Stimulated activated memory B cell treated with anti-CD40 and anti-IgM and Interleukin-4, amounts not matched to agents 10 μg/mL and 1 μg/mL and 100 μg/mL, for 72 hours (primary cell): ENCODE results near the gene DPM2.
A peak's percentile ranks its signal among the peaks of the same experiment; 100 is the strongest.

Experiments used
- ATAC-seq: fragments of 150-1000 bp; cut with Tn5 transposase; 2 replicates; pipeline ENCODE4 v1.10.0; 2021
- H3K27ac Mint-ChIP-seq: one replicate; pipeline ENCODE4 v1.8.0; 2022; ENCODE audit warnings: mild to moderate bottlenecking, mixed read lengths
- H3K27me3 Mint-ChIP-seq: one replicate; pipeline ENCODE4 v1.8.0; 2022; ENCODE audit warnings: mixed read lengths
- H3K36me3 Mint-ChIP-seq: one replicate; pipeline ENCODE4 v1.8.0; 2022; ENCODE audit warnings: mixed read lengths
- H3K4me1 Mint-ChIP-seq: one replicate; pipeline ENCODE4 v1.8.0; 2022; ENCODE audit warnings: mixed read lengths
- H3K4me3 Mint-ChIP-seq: one replicate; pipeline ENCODE4 v1.8.0; 2022; ENCODE audit warnings: mild to moderate bottlenecking, moderate library complexity, mixed read lengths
- H3K9me3 Mint-ChIP-seq: one replicate; pipeline ENCODE4 v1.8.0; 2022; ENCODE audit warnings: mixed read lengths

The DPM2 gene

DNA sequence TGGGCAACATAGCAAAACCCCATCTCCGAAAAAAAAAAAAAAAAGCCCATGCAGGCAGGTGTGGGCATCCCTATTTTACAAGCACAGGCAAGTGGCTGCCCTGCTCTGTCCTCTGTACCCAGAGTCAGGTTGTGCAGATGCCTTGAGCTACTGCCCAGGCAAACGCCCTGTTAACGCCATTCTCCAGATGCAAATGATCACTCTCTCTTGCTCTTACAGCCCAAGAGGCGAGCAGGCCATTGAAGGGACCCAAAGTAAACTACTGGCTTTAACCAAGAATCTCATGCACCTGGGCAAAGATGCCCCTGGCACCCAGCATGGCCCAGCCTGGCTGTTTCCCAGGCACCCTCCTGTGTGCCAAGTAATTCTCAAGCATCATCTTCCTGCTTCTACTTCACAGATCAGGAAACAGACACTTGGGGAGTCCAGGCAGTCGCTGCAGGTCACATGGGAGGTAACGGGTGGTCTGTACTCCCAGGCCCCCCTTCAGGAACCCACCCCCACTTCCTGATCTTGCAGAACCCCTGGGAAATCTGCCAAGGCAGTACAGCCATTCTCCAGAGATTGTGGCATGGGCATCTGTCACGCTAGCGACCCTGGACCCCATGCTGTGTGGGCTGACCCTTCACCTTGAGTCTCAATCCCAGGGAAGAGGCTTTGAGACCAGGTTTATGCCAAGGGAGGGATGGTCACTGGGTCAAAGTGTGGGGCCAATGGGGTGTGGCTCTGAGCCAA, 28.9 kb upstream of the DPM2 start:
- no peak overlapping the region for H3K4me3 Mint-ChIP-seq
- peaks cover 18% of the 10 kb centered on the region for H3K36me3 Mint-ChIP-seq
- peak overlapping the region; percentile 94 for H3K27ac Mint-ChIP-seq
- H3K4me1 Mint-ChIP-seq = peaks cover 100% of the 10 kb centered on the region
- no peaks in the 10 kb centered on the region for H3K9me3 Mint-ChIP-seq
- no peaks in the 10 kb centered on the region for H3K27me3 Mint-ChIP-seq
- ATAC-seq = no peak

DNA sequence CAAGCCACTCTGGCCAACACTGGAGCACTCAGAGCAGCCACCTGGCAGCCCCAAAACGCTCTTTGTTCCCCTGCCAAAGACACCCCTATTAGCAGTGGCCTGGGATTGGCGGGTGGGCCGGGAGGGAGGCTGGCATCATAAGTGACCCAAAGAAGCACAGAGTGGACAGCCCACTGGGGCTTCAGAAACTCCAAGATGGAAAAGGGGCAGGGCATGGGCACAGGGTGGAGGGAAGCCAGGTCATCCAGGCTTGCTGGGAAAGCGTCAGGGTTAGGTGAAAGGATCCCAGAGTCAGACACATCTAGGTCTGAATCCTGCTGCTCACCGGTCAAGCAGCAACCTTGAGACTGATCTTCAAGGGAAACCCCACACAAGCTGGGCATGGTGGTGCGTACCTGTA, 28.3 kb upstream of the DPM2 start:
- Mint-ChIP-seq H3K9me3 (no peaks in the 10 kb centered on the region), H3K4me3 (no peak overlapping the region), H3K27ac (peak overlapping the region; percentile 94), H3K4me1 (peaks cover 100% of the 10 kb centered on the region), H3K27me3 (no peaks in the 10 kb centered on the region), H3K36me3 (peaks cover 24% of the 10 kb centered on the region)
- no peak for ATAC-seq

DNA sequence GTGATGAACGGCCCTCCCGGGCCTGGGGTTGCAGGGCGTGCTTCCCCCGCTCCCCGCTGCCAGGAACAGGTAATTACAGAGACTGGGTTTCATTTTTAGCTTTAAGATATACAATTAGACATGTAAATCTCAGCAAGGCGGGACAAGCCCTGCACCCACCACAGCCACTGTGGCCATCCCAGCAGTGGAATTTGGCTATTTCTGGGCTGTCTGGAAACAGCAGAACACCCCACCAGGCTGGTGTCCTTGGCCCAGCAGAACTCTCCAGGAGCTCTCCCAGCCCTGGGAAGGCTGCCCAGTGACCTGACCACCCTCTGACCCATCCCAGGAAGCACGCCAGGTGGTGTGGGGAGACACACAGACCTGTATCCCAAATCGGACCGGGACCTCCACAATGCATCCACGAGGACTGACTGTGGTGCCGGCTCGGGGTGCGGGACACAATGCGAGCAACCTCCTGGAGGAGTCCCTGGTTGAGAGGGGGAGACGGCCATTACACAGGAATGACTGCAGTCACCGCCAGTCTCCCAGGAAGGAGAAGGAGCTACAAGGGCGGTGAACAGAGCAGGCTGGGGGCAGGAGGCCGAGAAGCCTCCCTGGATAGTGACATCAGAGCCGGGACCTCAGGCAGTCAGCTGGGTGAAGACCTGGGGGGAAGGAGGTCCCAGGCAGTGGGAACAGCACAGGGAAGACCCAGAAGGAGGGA, 25.9 kb upstream of the DPM2 start:
- no peak for ATAC-seq
- H3K27ac Mint-ChIP-seq = peak overlapping the region; percentile 94

DNA sequence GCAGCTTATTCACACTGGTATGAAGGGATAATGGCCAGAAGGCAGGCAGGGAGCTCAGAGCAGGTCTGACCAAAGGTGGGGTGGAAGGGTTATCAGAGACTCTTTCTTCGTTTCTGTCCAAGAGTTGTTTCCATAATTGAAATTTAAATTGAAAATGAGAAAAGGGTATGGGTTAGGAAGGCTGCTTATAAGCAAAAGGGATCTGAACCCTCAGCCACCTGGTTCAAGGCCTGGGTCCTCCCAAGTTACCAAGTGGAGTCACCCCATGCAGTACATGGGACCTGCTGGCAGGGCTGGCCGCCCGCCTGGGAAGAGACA, 25.3 kb upstream of the DPM2 start:
- H3K27me3 Mint-ChIP-seq = no peaks in the 10 kb centered on the region
- H3K27ac Mint-ChIP-seq = peak overlapping the region; percentile 94
- no peak for ATAC-seq
- H3K36me3 Mint-ChIP-seq = peaks cover 31% of the 10 kb centered on the region
- peaks cover 100% of the 10 kb centered on the region for H3K4me1 Mint-ChIP-seq
- H3K4me3 Mint-ChIP-seq = peak overlapping the region; percentile 47
- peaks cover 2% of the 10 kb centered on the region for H3K9me3 Mint-ChIP-seq

More for the DNA sequence above, 25.9 kb upstream of the DPM2 start:
- Mint-ChIP-seq H3K36me3 (peaks cover 31% of the 10 kb centered on the region), H3K4me3 (peak overlapping the region; percentile 47), H3K27me3 (no peaks in the 10 kb centered on the region), H3K4me1 (peaks cover 100% of the 10 kb centered on the region), H3K9me3 (peaks cover 2% of the 10 kb centered on the region)

DNA sequence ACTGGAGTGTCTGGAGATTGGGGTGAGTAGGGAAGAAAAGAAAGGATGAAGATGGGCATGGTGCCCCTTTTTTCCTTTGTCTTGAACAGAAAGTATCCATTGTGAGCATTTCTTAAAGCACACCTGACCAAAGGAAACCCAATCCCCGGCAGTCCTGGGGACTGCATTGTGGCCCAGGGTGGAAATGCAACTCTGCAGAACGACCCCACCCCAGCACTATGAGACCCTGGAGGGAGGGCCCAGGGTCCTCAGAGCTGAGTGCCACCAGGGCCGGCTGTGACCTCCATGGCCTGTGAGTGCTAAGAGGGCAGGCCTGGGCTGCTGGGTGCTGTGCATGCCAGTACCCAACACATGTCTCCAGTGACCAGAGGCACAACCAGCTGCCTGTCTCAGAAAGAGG, 24.6 kb upstream of the DPM2 start:
- Mint-ChIP-seq H3K36me3 (peaks cover 31% of the 10 kb centered on the region), H3K4me3 (no peak overlapping the region), H3K27ac (peak overlapping the region; percentile 94), H3K4me1 (peaks cover 97% of the 10 kb centered on the region), H3K9me3 (peaks cover 2% of the 10 kb centered on the region), H3K27me3 (no peaks in the 10 kb centered on the region)
- no peak for ATAC-seq

DNA sequence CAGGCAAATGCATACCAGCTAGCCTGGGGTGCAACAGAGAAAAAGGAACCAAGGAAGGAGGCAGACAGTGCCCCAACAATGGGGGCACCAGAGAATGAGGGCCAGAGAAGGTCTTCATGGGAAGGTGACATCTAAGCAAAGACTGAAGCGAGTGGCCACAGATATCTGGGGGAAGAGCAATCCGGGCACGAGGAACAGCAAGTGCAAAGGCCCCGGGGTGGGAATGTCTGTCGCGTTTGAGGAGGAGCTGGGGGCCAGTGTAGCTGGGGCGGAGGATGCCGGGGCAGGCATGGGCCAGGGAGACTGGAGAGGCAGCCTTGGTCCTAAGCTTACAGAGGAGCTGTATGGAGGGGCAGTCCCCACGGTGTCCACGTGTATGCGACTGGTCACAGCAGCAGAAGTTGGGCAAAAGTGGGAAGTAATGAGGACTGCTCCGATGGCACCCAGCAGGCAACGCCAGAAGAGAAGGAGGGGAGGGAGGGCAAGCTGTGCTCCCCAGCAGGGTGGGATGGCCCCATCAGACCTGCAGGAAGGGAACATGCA, 24.0 kb upstream of the DPM2 start:
- no peak for ATAC-seq
- peaks cover 91% of the 10 kb centered on the region for H3K4me1 Mint-ChIP-seq
- H3K27me3 Mint-ChIP-seq = no peaks in the 10 kb centered on the region
- H3K36me3 Mint-ChIP-seq = peaks cover 31% of the 10 kb centered on the region
- peaks cover 2% of the 10 kb centered on the region for H3K9me3 Mint-ChIP-seq
- H3K4me3 Mint-ChIP-seq = no peak overlapping the region
- H3K27ac Mint-ChIP-seq = peak overlapping the region; percentile 94

DNA sequence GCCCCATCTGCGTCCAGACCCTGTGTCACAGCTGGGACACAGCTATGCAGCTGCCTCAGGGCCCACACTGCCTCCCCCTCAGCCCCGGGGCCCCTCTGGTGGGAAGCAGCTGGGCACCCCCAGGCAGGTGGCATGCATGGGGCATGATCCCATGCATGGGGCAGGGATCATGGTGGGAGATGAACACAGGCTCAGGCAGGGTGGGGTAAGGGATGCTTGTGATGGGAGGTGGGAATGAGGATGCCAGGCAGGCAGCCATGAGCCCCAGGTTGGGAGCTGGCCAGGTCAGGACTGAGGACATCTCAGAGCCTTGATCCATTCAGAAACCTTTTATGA, 23.5 kb upstream of the DPM2 start:
- no peak for ATAC-seq
- H3K4me3 Mint-ChIP-seq = no peak overlapping the region
- H3K4me1 Mint-ChIP-seq = peaks cover 88% of the 10 kb centered on the region
- peaks cover 31% of the 10 kb centered on the region for H3K36me3 Mint-ChIP-seq
- peak overlapping the region; percentile 94 for H3K27ac Mint-ChIP-seq
- H3K27me3 Mint-ChIP-seq = no peaks in the 10 kb centered on the region
- peaks cover 2% of the 10 kb centered on the region for H3K9me3 Mint-ChIP-seq

DNA sequence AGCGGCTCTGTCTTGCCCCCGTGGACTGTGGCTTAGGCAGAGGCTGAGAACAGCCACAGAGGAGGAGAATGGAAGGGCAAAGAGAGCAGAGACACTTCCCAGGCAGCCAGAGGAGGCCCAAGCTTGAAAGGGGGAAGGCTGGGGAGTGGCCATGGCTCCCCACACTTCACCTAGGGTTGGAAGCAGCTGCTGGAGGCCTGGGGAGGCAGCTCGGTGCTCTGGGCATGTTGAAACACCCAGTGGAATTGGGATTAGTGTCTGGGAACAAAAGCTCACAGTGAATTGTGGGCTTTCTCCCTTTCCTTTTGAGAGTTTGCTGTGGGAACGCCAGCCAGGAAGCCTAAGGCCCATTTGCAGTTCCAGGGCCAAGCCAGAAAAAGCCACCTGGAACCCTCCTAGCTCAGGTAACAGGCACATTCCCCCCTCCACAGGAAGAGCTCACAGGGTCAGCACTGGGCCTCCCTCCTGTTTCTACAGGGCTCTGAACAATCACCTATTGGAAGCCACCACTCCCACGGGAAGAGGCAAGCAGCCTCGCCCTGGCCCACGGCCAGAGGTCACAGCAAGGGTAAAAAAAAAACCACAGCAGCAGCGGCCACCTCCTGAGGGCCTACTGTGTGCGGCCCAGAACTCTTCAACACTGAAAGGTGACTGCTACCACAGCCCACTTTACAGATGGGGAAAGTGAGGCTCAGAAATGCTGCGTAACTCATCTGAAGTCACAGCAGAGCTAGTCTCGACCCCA, 22.9 kb upstream of the DPM2 start:
- no peak for ATAC-seq
- Mint-ChIP-seq H3K4me3 (no peak overlapping the region), H3K4me1 (peaks cover 88% of the 10 kb centered on the region), H3K27me3 (no peaks in the 10 kb centered on the region), H3K36me3 (peaks cover 31% of the 10 kb centered on the region), H3K27ac (peak overlapping the region; percentile 94), H3K9me3 (peaks cover 2% of the 10 kb centered on the region)

DNA sequence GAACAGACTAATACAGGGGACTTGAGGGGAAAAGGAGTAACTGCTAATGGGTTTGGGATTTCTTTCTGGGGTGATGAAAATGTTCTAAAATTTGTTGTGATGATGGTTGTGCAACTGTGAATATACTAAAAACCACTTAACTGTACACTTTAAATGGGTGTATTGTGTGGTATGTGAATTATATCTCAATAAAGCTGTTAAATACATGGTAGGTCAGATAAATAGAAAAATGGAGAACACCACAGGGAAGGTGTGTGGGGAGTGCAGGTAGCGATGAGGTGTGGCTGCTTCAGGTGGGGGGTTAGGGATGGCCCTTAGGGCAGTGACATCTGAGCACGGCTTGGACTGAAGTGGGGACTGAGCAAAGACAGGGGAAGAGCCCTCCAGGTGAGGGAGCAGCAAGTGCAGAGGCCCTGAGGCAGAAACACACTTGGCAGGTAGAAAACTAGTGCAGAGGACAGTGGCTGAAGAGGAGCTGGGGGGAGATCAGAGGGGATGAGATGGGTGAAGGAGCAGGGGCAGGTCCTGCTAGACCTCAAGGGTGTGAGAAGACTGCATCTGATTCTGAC, 22.3 kb upstream of the DPM2 start:
- ATAC-seq = no peak
- Mint-ChIP-seq H3K4me1 (peaks cover 88% of the 10 kb centered on the region), H3K36me3 (peaks cover 31% of the 10 kb centered on the region), H3K27ac (peak overlapping the region; percentile 94), H3K9me3 (peaks cover 2% of the 10 kb centered on the region), H3K27me3 (no peaks in the 10 kb centered on the region), H3K4me3 (no peak overlapping the region)

DNA sequence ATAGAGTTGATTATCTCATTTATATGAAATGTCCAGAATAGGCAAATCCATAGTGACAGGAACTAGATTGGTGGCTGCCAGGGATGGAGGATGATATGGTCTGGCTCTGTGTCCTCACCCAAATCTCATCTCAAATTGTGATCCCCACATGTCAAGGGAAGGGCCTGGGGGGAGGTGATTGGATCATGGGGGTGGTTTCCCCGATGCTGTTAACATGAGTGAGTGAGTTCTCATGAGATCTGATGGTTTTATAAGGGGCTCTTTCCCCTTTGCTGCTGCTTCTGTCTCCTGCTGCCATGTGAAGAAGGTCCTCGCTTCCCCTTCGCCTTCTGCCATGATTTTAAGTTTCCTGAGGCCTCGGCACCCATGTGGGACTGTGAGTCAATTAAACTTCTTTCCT, 21.7 kb upstream of the DPM2 start:
- no peak for ATAC-seq
- Mint-ChIP-seq H3K36me3 (peaks cover 31% of the 10 kb centered on the region), H3K27me3 (no peaks in the 10 kb centered on the region), H3K27ac (peak overlapping the region; percentile 94), H3K4me3 (no peak overlapping the region), H3K9me3 (peaks cover 2% of the 10 kb centered on the region), H3K4me1 (peaks cover 88% of the 10 kb centered on the region)

DNA sequence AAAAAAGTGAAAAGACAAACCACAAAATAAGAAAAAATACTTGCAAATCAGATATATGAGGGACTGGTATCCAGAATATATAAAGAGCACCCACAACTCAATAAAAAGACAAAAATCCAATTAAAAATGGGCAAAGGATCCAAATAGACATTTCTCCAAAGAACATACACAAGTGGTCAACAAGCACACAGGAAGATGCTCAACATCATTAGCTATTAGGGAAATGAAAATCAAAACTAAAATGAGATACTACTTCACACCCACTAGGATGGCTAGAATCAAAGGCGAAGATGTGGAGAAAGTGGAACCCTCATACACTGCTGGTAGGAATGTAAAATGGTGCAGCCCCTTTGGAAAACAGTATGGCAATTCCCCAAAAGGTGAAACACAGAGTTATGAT, 21.1 kb upstream of the DPM2 start:
- Mint-ChIP-seq H3K4me1 (peaks cover 88% of the 10 kb centered on the region), H3K36me3 (peaks cover 31% of the 10 kb centered on the region), H3K27me3 (no peaks in the 10 kb centered on the region), H3K9me3 (peaks cover 2% of the 10 kb centered on the region), H3K4me3 (no peak overlapping the region), H3K27ac (peak overlapping the region; percentile 94)
- no peak for ATAC-seq

DNA sequence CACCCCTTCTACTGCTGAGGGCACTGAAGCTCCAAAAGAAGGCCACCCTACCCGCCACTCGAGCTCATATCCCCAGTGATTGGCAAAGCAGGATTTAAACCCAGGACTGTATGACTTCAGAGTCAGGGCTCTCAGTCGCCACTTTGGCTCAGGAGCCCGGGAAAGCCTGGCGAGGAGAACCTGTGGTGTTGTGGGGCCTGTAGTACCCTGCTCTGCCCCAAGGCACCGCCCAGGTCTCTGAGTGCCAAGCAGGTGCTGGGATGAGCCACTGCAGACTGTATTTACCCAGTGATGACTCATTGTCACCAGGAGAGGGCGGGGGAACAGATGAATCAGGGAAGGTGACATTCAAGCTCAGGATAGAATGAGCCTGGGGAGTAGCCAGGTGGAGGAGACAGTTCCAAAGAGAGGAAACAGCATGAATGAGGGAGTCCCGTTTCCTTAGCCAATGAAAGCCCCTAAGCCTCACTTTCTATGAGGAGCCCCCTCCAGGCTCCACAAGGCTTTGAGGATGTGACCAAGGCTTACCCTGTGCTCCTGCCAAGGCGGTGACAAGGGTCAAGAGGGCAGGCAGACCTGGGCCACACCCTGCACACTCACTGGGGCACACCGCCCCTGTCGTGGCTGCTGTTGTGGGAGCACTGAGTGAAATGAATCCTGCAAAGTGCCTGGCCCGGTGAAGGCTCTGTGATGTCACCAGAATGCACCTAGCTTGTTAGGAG, 17.8 kb upstream of the DPM2 start:
- peak overlapping the region; percentile 79 for H3K27ac Mint-ChIP-seq
- no peaks in the 10 kb centered on the region for H3K27me3 Mint-ChIP-seq
- ATAC-seq = peak; percentile 96
- peaks cover 68% of the 10 kb centered on the region for H3K4me1 Mint-ChIP-seq
- H3K36me3 Mint-ChIP-seq = peaks cover 26% of the 10 kb centered on the region
- H3K4me3 Mint-ChIP-seq = peak overlapping the region; percentile 42
- H3K9me3 Mint-ChIP-seq = peaks cover 2% of the 10 kb centered on the region

DNA sequence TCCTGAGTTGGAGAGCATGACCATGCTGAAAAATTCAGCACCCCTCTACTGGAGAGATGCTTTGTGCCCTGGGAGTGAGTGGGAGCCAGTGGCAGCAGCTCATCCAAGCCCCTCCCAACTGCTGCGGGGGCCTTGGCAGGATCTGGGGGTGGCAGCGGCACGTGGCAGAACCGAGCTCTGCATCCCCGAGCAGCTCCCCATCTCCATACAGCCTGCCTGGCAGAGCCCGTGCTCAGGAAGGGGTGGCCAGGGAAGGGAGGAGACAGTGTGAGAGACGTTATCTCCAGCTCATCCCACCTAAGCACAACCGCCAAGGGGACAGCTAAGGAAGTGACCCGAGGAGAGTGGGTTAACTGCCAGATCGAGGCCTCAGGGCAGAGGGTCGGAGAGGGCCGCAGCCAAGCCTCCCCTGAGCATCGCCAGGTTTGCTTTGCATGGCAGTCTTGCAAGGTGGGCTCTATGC, 17.2 kb upstream of the DPM2 start:
- H3K27me3 Mint-ChIP-seq = no peaks in the 10 kb centered on the region
- no peak overlapping the region for H3K4me3 Mint-ChIP-seq
- H3K36me3 Mint-ChIP-seq = peaks cover 26% of the 10 kb centered on the region
- H3K27ac Mint-ChIP-seq = peak overlapping the region; percentile 79
- no peak for ATAC-seq
- peaks cover 68% of the 10 kb centered on the region for H3K4me1 Mint-ChIP-seq
- peaks cover 2% of the 10 kb centered on the region for H3K9me3 Mint-ChIP-seq

DNA sequence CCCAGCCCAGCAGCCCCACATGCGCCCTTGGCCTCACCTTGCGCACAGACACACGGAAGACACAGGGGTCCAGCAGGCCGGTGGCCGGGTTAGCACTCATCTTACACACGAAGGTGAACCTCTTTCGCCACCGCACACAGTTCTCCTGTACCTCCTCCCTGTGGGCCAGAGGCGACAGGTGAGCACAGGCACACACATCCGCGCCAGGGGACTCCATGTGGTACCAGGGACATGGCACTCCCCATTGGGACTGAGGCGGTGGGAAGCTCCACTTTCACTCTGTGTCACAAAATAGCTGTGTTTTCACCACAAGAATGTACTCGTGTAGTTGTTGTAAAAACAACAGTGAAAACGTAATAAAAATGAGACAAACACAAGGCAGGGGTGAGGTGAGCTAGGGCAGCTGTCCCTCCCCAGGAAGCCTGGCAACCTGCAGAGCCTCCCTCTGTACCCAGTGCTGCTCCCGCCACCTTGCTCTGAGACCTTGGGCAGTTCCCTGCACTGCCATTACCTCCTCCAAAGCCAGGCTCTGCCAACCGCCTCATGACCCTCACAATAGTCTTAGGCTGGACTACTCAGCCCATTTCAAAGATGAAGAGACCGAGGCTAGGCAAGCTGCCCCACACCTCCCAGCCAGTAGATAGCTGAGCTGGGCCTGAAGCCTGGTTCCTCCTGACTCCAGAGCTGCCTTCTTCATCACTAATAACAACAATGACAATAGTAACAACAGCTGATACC, 16.3 kb upstream of the DPM2 start:
- Mint-ChIP-seq H3K36me3 (peaks cover 19% of the 10 kb centered on the region), H3K27me3 (no peaks in the 10 kb centered on the region), H3K27ac (peak overlapping the region; percentile 79), H3K4me1 (peaks cover 62% of the 10 kb centered on the region), H3K4me3 (no peak overlapping the region), H3K9me3 (peaks cover 2% of the 10 kb centered on the region)
- ATAC-seq = no peak
